ENCODE data around the gene SLC26A8. TPM values are rescaled to one million over a fixed set of nuclear protein-coding genes. Genes with fewer than 3 reads are reported as not detected.
"Not testable (repeated sequence)": the region's sequence is repeated elsewhere in the genome, so short reads cannot be mapped to it uniquely, and the experiment has no call there.

Gene SLC26A8
- total RNA-seq, 2 experiments from 2014 or later: not detected

GRCh38 chr6:36050947-36051710 is 26.7 kb upstream of the SLC26A8 start:
- DNase-seq (no peak), ATAC-seq (no peak)
- CTCF ChIA-PET: interaction anchor here (1.2 to 2.0 kb wide), 3 partner anchors 17 to 44 kb away, joined by 5 to 13 read pairs (median 5); partner anchors contain the start of gene MAPK14
- Mint-ChIP-seq H3K4me1 (ENCODE audit: low read depth) (peaks cover 6% of the 10 kb centered on the region), H3K9me3 (ENCODE audit: insufficient read depth) (no peaks in the 10 kb centered on the region), H3K27me3 (ENCODE audit: low read depth) (no peaks in the 10 kb centered on the region), H3K27ac (no peak overlapping the region), H3K4me3 (no peak overlapping the region), H3K36me3 (ENCODE audit: low read depth) (peaks cover 21% of the 10 kb centered on the region)
- POLR2A ChIA-PET: interaction anchor here (0.6 kb wide), 1 partner anchor 392 kb away, joined by 4 read pairs; no protein-coding TSS in a partner anchor

DNA sequence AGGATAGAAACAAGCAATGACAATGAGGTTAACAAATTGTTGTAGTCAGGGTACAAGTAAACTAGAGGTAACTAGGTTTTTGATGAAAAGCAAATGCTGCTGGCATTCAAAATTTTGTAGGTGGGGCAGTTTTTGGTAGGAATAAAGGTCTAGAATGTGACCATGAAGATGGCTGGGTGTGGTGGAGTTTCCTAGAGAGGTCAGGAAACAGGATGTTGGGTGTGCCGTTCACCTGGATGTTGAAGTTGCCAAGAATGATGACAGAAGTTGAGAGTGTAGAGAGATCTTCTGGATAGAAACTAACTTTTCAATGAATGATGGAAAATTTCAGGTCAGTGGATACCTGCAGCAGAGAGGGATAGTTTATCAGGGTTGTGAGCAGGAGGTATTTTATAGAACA is 25.9 kb upstream of the SLC26A8 start:
- Mint-ChIP-seq H3K4me1 (ENCODE audit: low read depth) (peaks cover 6% of the 10 kb centered on the region), H3K27ac (no peak overlapping the region), H3K4me3 (no peak overlapping the region), H3K9me3 (ENCODE audit: insufficient read depth) (no peaks in the 10 kb centered on the region), H3K36me3 (ENCODE audit: low read depth) (peaks cover 18% of the 10 kb centered on the region), H3K27me3 (ENCODE audit: low read depth) (no peaks in the 10 kb centered on the region)
- ATAC-seq: no peak
- DNase-seq: no peak
- CTCF ChIA-PET: interaction anchor here (0.9 kb wide), 1 partner anchor 20 kb away, joined by 3 read pairs; no protein-coding TSS in a partner anchor
- POLR2A ChIA-PET: no interaction called here

- POLR2A ChIA-PET: no interaction called here
- no peak for DNase-seq
- Mint-ChIP-seq H3K9me3 (ENCODE audit: insufficient read depth) (no peaks in the 10 kb centered on the region), H3K4me1 (ENCODE audit: low read depth) (peaks cover 6% of the 10 kb centered on the region), H3K4me3 (no peak overlapping the region), H3K36me3 (ENCODE audit: low read depth) (peaks cover 13% of the 10 kb centered on the region), H3K27ac (no peak overlapping the region), H3K27me3 (ENCODE audit: low read depth) (no peaks in the 10 kb centered on the region)
- CTCF ChIA-PET: interaction anchor here (0.9 to 1.3 kb wide), 2 partner anchors 12 to 21 kb away, joined by 3 read pairs; no protein-coding TSS in a partner anchor
- ATAC-seq: no peak
These were observed 25.1 kb upstream of the SLC26A8 start for GRCh38 chr6:36049582-36049981.

DNA sequence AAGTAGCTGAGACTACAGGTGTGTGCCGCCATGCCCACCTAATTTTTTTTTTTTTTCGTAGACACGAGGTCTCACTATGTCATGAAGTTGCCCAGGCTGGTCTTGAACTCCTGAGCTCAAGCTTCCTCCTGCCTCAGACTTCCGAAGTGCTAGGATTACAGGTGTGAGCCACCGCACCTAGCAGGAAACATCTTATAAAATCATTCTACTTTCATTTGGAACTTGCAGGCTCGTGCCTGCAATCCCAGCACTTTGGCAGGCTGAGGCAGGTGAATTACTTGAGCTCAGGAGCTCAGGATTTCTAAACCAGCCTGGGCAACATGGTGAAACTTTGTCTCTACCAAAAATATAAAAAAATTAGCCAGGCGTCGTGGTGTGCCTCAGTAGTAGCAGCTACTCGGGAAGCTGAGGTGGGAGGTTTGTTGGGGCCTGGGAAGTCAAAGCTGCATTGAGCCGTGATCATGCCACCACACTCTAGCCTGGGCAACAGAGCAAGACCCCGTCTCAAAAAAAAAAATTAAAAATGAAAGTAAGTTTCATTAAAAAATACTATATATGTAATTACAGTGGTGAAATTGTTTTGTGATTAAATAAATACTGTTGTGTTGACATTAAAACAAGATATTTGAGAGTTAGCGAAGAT is 18.3 kb upstream of the SLC26A8 start:
- Mint-ChIP-seq H3K9me3 (ENCODE audit: insufficient read depth) (no peaks in the 10 kb centered on the region), H3K36me3 (ENCODE audit: low read depth) (peaks cover 16% of the 10 kb centered on the region), H3K4me1 (ENCODE audit: low read depth) (peaks cover 24% of the 10 kb centered on the region), H3K4me3 (no peak overlapping the region), H3K27me3 (ENCODE audit: low read depth) (no peaks in the 10 kb centered on the region), H3K27ac (no peak overlapping the region)
- POLR2A ChIA-PET: interaction anchor here (0.6 to 0.7 kb wide), 2 partner anchors 10 to 216 kb away, joined by 3 read pairs; no protein-coding TSS in a partner anchor
- DNase-seq (no peak), ATAC-seq (no peak)
- CTCF ChIA-PET: interaction anchor here (1.5 kb wide), 1 partner anchor 15 kb away, joined by 4 read pairs; the partner anchor contains the start of gene MAPK14

DNA sequence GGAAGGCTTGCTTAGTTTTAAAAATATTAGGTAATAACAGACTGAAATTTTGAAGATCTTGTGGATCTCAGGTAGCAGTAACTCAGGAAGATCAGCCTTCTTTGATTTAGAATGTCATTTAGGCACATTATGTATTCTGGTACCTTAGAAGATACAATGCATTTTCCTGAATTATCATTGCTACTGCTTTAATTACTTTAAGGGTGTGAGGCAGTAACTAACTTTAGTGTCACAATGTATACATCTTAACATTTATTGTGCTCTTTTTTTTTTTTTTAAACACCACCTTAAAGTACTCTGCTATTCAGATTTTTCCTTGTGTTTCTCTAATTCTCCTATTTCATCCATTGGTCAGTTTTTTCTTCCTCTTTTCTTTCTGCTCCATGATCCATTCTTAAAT is 16.5 kb upstream of the SLC26A8 start:
- Mint-ChIP-seq H3K27me3 (ENCODE audit: low read depth) (no peaks in the 10 kb centered on the region), H3K27ac (no peak overlapping the region), H3K36me3 (ENCODE audit: low read depth) (peaks cover 15% of the 10 kb centered on the region), H3K4me3 (no peak overlapping the region), H3K9me3 (ENCODE audit: insufficient read depth) (no peaks in the 10 kb centered on the region), H3K4me1 (ENCODE audit: low read depth) (peaks cover 25% of the 10 kb centered on the region)
- DNase-seq (no peak), ATAC-seq (no peak)
- CTCF ChIA-PET: interaction anchor here (1.0 kb wide), 1 partner anchor 13 kb away, joined by 3 read pairs; the partner anchor contains the start of gene MAPK14
- POLR2A ChIA-PET: no interaction called here

DNA sequence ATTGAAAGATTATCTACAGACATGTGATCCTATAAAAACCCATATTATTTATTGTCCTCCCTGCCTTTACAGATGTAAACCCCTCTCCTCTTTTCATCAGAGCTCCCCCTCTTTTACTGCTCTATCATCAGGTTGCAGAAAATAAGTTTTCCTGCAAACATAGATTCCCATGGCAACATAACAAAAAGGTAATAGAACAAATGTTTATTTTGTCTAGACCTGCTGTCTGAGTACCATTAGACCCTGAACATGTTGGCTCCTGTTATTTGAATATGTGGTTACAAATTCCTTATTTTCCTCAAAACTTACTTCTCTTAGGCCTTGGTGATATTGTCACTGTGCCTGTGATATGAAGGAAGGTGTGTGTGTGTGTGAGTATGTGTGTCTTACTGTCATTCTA is 14.7 kb upstream of the SLC26A8 start:
- Mint-ChIP-seq H3K36me3 (ENCODE audit: low read depth) (peaks cover 14% of the 10 kb centered on the region), H3K27ac (no peak overlapping the region), H3K4me3 (no peak overlapping the region), H3K27me3 (ENCODE audit: low read depth) (no peaks in the 10 kb centered on the region), H3K4me1 (ENCODE audit: low read depth) (peaks cover 32% of the 10 kb centered on the region), H3K9me3 (ENCODE audit: insufficient read depth) (no peaks in the 10 kb centered on the region)
- CTCF ChIA-PET: interaction anchor here (0.6 to 2.0 kb wide), 4 partner anchors 12 to 697 kb away, joined by 3 to 7 read pairs (median 4); partner anchors contain the start of genes MAPK14 and PPARD
- ATAC-seq (no peak), DNase-seq (no peak)
- POLR2A ChIA-PET: interaction anchor here (1.3 kb wide), 1 partner anchor 12 kb away, joined by 5 read pairs; the partner anchor contains the start of gene MAPK14

GRCh38 chr6:36038120-36038876 is 13.9 kb upstream of the SLC26A8 start:
- no peak for DNase-seq
- no peak for ATAC-seq
- H3K27ac Mint-ChIP-seq: no peak overlapping the region
- H3K27me3 Mint-ChIP-seq (ENCODE audit: low read depth): no peaks in the 10 kb centered on the region
- no peaks in the 10 kb centered on the region for H3K9me3 Mint-ChIP-seq (ENCODE audit: insufficient read depth)
- H3K36me3 Mint-ChIP-seq (ENCODE audit: low read depth): peaks cover 17% of the 10 kb centered on the region
- peaks cover 41% of the 10 kb centered on the region for H3K4me1 Mint-ChIP-seq (ENCODE audit: low read depth)
- ChIA-PET CTCF (interaction anchor here (0.8 to 2.0 kb wide), 5 partner anchors 9 to 696 kb away, joined by 3 to 7 read pairs (median 4); partner anchors contain the start of genes MAPK14 and PPARD), POLR2A (interaction anchor here (1.3 to 1.4 kb wide), 2 partner anchors 10 to 11 kb away, joined by 4 to 5 read pairs; partner anchors contain the start of gene MAPK14)
- H3K4me3 Mint-ChIP-seq: no peak overlapping the region

GRCh38 chr6:36035225-36035624 is 10.8 kb upstream of the SLC26A8 start:
- ChIA-PET POLR2A (no interaction called here), CTCF (interaction anchor here (1.6 kb wide), 1 partner anchor 60 kb away, joined by 6 read pairs; no protein-coding TSS in a partner anchor)
- peaks cover 55% of the 10 kb centered on the region for H3K4me1 Mint-ChIP-seq (ENCODE audit: low read depth)
- no peak overlapping the region for H3K4me3 Mint-ChIP-seq
- H3K27me3 Mint-ChIP-seq (ENCODE audit: low read depth): no peaks in the 10 kb centered on the region
- H3K36me3 Mint-ChIP-seq (ENCODE audit: low read depth): peaks cover 23% of the 10 kb centered on the region
- ATAC-seq: no peak
- H3K27ac Mint-ChIP-seq: no peak overlapping the region
- no peak for DNase-seq
- H3K9me3 Mint-ChIP-seq (ENCODE audit: insufficient read depth): no peaks in the 10 kb centered on the region

GRCh38 chr6:36034441-36034840 is 10.0 kb upstream of the SLC26A8 start:
- DNase-seq (no peak), ATAC-seq (no peak)
- peaks cover 27% of the 10 kb centered on the region for H3K36me3 Mint-ChIP-seq (ENCODE audit: low read depth)
- H3K4me3 Mint-ChIP-seq: no peak overlapping the region
- no peaks in the 10 kb centered on the region for H3K27me3 Mint-ChIP-seq (ENCODE audit: low read depth)
- POLR2A ChIA-PET: interaction anchor here (1.1 kb wide), 1 partner anchor 12 kb away, joined by 3 read pairs; no protein-coding TSS in a partner anchor
- no peaks in the 10 kb centered on the region for H3K9me3 Mint-ChIP-seq (ENCODE audit: insufficient read depth)
- CTCF ChIA-PET: interaction anchor here (1.3 to 2.5 kb wide), 3 partner anchors 17 to 66 kb away, joined by 3 to 14 read pairs (median 5); no protein-coding TSS in a partner anchor
- H3K27ac Mint-ChIP-seq: no peak overlapping the region
- H3K4me1 Mint-ChIP-seq (ENCODE audit: low read depth): peaks cover 61% of the 10 kb centered on the region

DNA sequence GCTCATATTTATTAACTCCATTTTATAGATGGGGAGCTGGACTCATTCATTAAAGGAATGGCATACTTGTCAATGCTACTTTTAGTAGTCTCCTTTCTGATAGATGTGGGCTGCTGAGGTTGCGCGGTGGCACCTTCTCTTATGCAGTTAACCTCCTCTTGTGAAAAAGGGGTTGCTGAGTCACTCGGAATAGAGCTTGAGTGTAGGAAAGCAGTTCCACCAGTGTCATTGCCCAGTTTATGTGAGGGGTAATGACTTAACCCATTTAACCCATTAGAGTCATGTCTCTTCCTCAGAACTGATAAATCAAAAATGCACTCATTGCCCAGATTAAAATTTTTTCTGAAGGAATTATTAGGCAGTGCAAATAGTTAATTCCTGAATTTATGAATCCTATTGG is 9.5 kb upstream of the SLC26A8 start:
- Mint-ChIP-seq H3K27me3 (ENCODE audit: low read depth) (no peaks in the 10 kb centered on the region), H3K9me3 (ENCODE audit: insufficient read depth) (no peaks in the 10 kb centered on the region), H3K36me3 (ENCODE audit: low read depth) (peaks cover 30% of the 10 kb centered on the region), H3K4me3 (no peak overlapping the region), H3K27ac (no peak overlapping the region), H3K4me1 (ENCODE audit: low read depth) (peaks cover 59% of the 10 kb centered on the region)
- DNase-seq (peak; percentile 65), ATAC-seq (peak; percentile 70)
- ChIA-PET POLR2A (interaction anchor here (1.1 kb wide), 1 partner anchor 12 kb away, joined by 3 read pairs; no protein-coding TSS in a partner anchor), CTCF (interaction anchor here (1.3 to 2.5 kb wide), 3 partner anchors 18 to 67 kb away, joined by 3 to 14 read pairs (median 5); no protein-coding TSS in a partner anchor)

DNA sequence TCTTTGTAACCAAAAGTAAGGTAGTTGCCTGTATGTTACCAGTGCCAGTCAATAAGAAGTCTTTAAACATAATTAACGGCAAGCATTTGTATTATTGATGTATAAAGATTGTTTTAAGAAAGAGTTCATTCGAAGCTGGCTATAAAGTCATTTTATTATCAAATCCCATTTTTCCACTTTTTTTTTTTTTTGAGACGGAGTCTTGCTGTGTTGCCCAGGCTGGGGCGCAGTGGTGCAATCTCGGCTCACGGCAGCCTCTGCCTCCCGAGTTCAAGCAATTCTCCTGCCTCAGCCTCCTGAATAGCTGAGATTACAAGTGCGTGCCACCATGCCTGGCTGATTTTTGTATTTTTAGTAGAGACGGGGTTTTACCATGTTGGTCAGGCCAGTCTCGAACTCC is 8.7 kb upstream of the SLC26A8 start:
- Mint-ChIP-seq H3K4me1 (ENCODE audit: low read depth) (peaks cover 55% of the 10 kb centered on the region), H3K36me3 (ENCODE audit: low read depth) (peaks cover 35% of the 10 kb centered on the region)
- not testable (repeated sequence) for DNase-seq; H3K27me3 Mint-ChIP-seq (ENCODE audit: low read depth); H3K4me3 Mint-ChIP-seq; H3K9me3 Mint-ChIP-seq (ENCODE audit: insufficient read depth); ATAC-seq; H3K27ac Mint-ChIP-seq
- CTCF ChIA-PET: interaction anchor here (0.7 to 2.5 kb wide), 6 partner anchors 19 to 269 kb away, joined by 3 to 14 read pairs (median 4); no protein-coding TSS in a partner anchor
- POLR2A ChIA-PET: interaction anchor here (1.1 kb wide), 1 partner anchor 13 kb away, joined by 3 read pairs; no protein-coding TSS in a partner anchor
